Brain microvascular endothelial cell (primary cell): ENCODE measurements around the gene SLC66A1.

ENCODE experiments used
- DNase-seq: peaks from one replicate; pipeline ENCODE4 v3.0.0-alpha.2; 2020
- H3K27ac ChIP-seq: fragments of 250-450 bp; sonication (Bioruptor Pico); 2 replicates; pipeline ENCODE4 v1.5.1; 2020; ENCODE audit warnings: mild to moderate bottlenecking, moderate library complexity
- H3K27me3 ChIP-seq: fragments of 250-450 bp; sonication (Bioruptor Pico); replicated peaks from 2 replicates; pipeline ENCODE4 v1.5.1; 2020; ENCODE audit warnings: mild to moderate bottlenecking
- H3K36me3 ChIP-seq: fragments of 250-450 bp; sonication (Bioruptor Pico); replicated peaks from 2 replicates; pipeline ENCODE4 v1.5.1; 2020; ENCODE audit warnings: mild to moderate bottlenecking
- H3K4me3 ChIP-seq: 2 replicates; pipeline ENCODE4 v1.5.1; 2011; ENCODE audit warnings: low read depth, mild to moderate bottlenecking, control low read depth, low read length, moderate library complexity
- in situ Hi-C: cut with HindIII; loops from 2 replicates; pipeline ENCODE4 v1.10.0; 2017; ENCODE audit warnings: low sequenced_read_pairs, low pct_ligation_motif_present
- TF ChIP-seq, protein P1 (sequence below): IDR thresholded peaks from 2 replicates; pipeline ENCODE4 v1.5.1; 2011; ENCODE audit warnings: low read depth, mild to moderate bottlenecking, moderate library complexity, low read length, control low read depth, inconsistent platforms; ENCODE audit errors: missing control alignments

SLC66A1 gene

DNA sequence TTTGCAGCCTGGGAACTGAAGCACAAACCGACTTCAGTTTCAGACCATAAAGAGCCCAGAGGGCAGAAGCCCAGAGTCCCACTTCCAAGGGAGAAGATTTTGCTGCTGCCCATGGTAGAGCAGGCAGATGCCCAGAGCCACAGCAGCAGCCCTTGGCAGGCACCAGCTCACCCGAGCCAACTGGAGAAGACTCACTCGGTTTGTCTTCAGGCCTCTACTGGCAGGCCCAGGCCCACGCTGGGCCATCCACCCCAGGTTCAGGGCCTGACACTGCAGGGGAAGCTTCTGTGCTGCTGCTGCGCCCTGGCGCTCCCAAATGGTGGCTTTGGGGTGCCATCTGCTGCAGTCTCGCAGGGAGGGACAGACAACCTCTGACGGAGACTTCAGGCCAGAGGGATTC is 33.3 kb downstream of the SLC66A1 start:
- Histone ChIP-seq H3K27me3 (no peaks in the 10 kb centered on the region), H3K27ac (no peak overlapping the region), H3K36me3 (peaks cover 69% of the 10 kb centered on the region), H3K4me3 (no peak overlapping the region)
- in situ Hi-C loops: no loop called here
- DNase-seq: no peak
- TF ChIP-seq, protein P1, sequence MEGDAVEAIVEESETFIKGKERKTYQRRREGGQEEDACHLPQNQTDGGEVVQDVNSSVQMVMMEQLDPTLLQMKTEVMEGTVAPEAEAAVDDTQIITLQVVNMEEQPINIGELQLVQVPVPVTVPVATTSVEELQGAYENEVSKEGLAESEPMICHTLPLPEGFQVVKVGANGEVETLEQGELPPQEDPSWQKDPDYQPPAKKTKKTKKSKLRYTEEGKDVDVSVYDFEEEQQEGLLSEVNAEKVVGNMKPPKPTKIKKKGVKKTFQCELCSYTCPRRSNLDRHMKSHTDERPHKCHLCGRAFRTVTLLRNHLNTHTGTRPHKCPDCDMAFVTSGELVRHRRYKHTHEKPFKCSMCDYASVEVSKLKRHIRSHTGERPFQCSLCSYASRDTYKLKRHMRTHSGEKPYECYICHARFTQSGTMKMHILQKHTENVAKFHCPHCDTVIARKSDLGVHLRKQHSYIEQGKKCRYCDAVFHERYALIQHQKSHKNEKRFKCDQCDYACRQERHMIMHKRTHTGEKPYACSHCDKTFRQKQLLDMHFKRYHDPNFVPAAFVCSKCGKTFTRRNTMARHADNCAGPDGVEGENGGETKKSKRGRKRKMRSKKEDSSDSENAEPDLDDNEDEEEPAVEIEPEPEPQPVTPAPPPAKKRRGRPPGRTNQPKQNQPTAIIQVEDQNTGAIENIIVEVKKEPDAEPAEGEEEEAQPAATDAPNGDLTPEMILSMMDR: no peak

DNA sequence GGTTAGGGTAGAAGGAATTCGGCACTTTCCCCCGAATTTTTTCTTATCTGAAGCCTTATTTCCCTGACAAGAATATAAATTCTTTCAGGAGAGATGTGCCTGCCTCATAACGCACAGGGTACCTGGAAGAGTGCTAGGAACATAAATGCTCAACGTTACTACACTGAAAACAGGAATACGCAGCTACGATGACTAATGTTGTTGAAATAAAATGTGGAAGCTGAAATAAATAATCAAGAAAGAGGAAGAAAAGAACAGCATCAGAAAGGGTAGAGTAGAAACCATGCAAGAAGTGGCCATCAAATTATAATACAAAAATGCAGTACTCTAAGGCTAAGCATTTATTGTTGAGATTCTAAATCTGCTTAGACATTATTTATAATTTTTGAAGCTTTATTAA is 33.9 kb downstream of the SLC66A1 start:
- Histone ChIP-seq H3K27me3 (no peaks in the 10 kb centered on the region), H3K36me3 (peaks cover 65% of the 10 kb centered on the region), H3K4me3 (no peak overlapping the region), H3K27ac (no peak overlapping the region)
- TF ChIP-seq, protein P1: no peak
- no peak for DNase-seq
- in situ Hi-C loops: no loop called here

DNA sequence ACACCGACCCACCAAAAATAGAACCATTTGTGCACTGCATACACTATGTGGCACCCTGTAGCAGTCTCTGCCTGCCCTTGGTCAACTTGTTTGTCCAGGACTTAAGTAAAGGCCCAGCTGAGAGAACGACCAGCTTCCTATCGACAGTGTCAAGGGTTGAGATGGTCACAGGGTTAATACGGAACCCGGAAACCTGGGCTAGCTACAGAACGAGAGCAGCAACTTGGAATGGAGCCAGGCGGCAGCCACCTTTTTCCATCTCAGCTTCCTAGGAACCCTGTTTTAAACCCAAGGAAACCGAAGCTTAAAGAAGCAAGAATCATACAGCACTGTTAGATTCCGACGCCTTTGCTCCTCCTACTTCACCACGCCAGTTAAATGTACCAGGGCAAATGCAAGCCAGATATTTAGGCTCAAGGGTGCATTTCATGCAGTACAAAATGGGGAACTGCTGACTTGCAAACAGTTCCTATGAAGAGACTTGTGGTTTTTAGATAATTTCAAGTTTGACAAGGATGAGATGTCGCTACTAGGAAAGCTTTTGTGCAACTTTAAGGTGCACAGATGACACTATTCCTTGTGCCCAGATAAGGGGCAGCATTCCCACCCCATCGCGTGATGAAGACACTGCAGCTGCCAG is 35.5 kb downstream of the SLC66A1 start:
- TF ChIP-seq, protein P1: no peak
- Histone ChIP-seq H3K4me3 (no peak overlapping the region), H3K27me3 (no peaks in the 10 kb centered on the region), H3K27ac (no peak overlapping the region), H3K36me3 (peaks cover 64% of the 10 kb centered on the region)
- in situ Hi-C loops: no loop called here
- DNase-seq: no peak

DNA sequence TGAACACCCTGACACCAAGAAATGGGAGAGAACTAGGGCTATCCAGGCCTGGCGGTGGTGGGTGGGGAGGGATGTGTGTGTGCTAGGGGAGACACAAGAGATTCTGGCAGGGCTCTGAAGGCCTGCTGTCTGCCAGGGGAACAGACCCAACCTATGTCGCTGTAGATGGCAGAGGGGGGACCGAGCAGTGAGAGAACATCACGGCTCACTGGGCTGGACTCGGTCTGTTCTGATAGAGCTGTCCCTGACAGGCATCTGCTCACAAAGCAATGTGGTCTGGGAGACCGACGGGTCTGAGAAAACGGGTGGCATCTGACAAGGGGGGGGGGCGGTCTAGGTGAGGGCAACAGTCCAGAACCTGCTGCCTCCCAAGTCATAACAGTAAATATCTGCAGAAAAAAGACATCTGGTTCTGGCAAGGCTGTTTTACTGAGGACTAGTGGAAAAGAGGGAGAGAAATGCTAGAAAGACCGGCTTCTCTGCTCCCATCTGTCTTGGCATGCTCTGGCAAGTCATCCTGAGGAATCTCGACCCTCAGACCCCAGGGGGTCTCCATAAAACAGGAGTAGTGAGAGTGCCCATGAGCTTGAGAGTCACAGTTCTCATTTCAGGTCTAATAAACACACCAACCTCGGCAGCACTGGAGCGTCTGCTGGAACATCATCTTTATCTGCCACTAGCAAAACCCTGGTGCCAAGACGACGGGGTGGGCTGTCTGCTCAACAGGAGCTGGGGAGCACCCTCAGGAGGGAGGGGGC is 36.5 kb downstream of the SLC66A1 start:
- Histone ChIP-seq H3K36me3 (peaks cover 64% of the 10 kb centered on the region), H3K4me3 (no peak overlapping the region), H3K27ac (no peak overlapping the region), H3K27me3 (no peaks in the 10 kb centered on the region)
- TF ChIP-seq, protein P1: no peak
- no peak for DNase-seq
- in situ Hi-C loops: no loop called here

DNA sequence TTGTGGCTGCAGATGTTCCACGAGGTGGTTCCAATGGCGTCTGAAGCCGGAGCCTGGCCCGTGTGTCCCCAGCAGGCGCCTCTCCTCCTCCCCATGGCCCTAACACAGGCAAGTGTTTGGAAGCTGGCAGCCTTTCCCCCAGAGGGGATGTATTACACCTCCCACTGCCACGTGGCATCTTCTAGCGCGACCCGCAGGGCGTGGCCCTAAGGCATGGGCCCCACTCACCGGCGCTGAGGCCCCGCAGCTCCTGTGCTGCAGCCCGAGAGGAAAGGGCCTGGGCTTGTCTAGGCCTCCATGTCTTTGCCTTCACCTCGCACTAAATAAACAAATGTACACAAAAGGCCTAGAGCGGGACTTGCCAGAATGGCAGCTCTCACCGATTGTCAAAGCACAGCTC is 37.9 kb downstream of the SLC66A1 start:
- DNase-seq: no peak
- Histone ChIP-seq H3K27me3 (no peaks in the 10 kb centered on the region), H3K36me3 (peaks cover 56% of the 10 kb centered on the region), H3K27ac (no peak overlapping the region), H3K4me3 (no peak overlapping the region)
- in situ Hi-C loops: no loop called here
- TF ChIP-seq, protein P1: no peak

DNA sequence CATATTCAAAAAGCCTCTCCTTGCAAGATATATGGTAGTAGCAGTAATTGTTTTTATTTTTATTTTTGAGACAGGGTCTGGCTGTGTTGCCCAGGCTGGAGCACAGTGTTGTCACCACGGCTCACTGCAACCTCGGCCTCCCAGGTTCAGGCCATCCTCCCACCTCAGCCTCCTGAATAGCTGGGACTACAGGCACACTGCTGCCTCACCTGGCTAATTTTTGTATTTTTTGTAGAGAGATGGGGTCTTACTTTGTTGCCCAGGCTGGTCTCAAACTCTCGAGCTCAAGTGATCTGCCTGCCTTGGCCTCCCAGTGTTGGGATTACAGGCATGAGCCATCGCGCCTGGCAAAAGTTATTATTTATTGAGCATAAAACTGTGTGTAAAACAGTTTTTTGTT is 38.4 kb downstream of the SLC66A1 start:
- no peak overlapping the region for H3K27ac ChIP-seq
- H3K36me3 ChIP-seq: peaks cover 56% of the 10 kb centered on the region
- DNase-seq: no peak
- H3K4me3 ChIP-seq: no peak overlapping the region
- TF ChIP-seq, protein P1: no peak
- H3K27me3 ChIP-seq: no peaks in the 10 kb centered on the region
- in situ Hi-C loops: no loop called here
